GM18507 (cell line): ENCODE results near the gene C7.

Experiments
- DNase-seq: peaks from one replicate; pipeline ENCODE4 v3.0.0; 2011; ENCODE audit warnings: low read depth; ENCODE audit not compliant: insufficient read length; ENCODE audit errors: extremely low spot score
- FAIRE-seq: peaks from 2 replicates; lab custom pipeline; 2011; peaks lifted over from hg19 to GRCh38; lab: Jason Lieb, UNC

The C7 gene

DNA sequence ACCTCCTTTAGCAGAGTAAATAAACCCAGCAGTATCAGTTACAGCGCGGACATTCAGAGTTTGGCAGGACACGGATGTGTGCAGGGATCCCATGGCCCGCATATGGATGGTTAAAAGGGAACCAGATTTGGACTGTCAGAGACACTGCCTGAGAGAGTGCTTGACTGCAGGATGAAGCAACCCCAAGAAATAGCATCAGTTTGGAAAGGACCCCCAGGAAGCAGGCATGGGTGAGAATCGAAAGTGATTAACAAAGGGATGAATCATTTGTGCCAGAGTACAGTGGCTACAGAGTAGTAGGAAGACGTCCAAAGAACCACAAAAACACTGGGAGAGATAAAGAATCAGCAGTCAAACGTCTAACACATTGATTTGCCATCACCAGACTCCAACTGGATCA lies 5.5 kb downstream of the C7 start:
- FAIRE-seq: no peak
- no peak for DNase-seq

DNA sequence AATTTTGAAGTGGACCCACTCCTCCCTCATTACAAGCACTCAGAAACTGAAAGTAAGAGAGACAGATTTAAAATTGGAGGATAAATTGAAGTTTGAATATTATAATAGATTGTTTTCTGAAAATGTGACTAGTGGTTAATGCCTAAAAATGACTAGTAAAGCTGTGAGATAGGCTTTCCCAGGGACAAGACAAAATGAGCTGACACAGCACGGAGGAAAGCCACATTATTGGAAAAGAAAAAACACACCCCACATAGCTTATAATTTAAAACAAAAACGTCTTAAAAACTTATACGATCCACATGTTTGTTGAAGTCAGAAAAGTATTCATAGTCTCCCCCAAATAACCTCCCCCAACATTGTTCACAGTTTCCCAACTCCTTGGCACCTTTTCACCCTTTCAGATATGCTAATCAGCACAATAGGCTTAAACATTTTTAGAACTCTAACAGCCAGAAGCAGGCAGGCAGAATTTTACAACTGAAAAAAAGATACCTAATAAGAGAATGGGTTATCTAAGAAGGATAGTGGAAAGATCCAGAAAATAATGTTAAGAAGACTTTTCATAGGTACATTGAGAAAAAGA lies 6.1 kb downstream of the C7 start:
- DNase-seq: no peak
- FAIRE-seq: no peak

GRCh38 chr5:40916226-40916625 lies 6.9 kb downstream of the C7 start:
- FAIRE-seq (no peak), DNase-seq (no peak)

- DNase-seq: no peak
- FAIRE-seq: no peak
These were observed 19.7 kb downstream of the C7 start for GRCh38 chr5:40928886-40929448.

- DNase-seq (no peak), FAIRE-seq (no peak)
These were observed 23.5 kb downstream of the C7 start for GRCh38 chr5:40932766-40933165.

DNA sequence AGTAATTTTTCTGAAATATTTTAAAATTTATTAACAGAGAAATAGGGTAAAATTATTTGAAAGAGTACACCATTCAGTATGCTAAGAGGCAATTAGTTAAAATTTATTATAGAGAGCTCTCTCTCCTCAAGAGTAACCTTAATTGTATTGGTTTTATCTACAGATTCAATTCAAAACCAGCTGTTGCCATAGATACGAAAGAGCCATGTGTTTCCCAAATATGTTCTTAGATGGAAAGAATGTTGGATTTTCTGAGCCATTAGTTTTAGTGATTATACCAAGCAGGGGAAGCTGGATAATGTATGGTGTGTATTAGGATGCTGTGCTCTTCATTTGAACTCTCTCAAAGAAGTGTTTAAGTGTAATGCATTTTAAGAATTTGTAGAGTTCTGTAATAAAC lies 27.8 kb downstream of the C7 start:
- DNase-seq (no peak), FAIRE-seq (no peak)

DNA sequence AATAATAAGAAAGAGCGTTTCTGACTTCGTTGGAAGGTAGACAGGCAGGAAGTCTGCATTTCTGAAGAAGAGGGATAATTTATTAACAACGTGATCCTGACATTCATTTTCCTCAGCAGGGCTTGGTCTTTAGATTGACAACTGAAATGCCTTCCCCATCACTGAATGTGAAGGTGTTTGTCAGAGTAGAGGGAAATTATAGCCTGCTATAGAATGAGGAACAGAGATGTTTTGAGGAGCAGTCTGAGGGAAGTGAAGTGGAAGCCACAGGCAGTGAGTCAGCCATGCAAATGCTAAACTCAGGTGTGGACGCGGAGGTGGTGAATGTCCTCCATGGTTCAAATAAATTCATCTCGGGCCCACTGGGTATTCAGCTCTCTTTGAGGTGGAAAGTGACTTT lies 30.5 kb downstream of the C7 start:
- FAIRE-seq (no peak), DNase-seq (no peak)

DNA sequence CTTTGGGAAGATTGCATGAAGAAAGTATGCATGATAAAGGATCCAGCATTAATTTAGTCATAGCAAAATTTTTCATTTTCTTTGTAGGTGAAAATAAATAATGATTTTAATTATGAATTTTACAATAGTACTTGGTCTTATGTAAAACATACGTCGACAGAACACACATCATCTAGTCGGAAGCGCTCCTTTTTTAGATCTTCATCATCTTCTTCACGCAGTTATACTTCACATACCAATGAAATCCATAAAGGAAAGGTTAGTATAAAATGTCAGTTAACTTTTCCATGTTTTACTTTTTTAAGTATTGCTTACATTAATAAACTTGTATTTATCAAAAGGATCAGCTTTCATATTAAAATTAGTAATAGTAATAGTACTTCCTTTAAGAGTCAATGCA lies 35.8 kb downstream of the C7 start:
- FAIRE-seq (no peak), DNase-seq (no peak)

DNA sequence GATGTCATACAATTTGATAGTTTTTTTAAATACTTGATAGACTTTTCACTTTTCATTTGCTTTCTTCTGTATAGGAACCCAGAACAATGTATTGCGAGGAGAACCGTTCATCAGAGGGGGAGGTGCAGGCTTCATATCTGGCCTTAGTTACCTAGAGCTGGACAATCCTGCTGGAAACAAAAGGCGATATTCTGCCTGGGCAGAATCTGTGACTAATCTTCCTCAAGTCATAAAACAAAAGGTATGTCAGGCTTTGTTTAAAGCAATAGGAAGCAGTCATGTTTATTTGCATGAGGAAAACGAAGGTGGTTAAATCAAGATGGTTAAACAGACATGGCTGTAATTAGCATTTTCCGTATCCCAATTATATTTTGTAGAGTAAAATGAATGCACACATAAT lies 46.0 kb downstream of the C7 start:
- FAIRE-seq (no peak), DNase-seq (no peak)

DNA sequence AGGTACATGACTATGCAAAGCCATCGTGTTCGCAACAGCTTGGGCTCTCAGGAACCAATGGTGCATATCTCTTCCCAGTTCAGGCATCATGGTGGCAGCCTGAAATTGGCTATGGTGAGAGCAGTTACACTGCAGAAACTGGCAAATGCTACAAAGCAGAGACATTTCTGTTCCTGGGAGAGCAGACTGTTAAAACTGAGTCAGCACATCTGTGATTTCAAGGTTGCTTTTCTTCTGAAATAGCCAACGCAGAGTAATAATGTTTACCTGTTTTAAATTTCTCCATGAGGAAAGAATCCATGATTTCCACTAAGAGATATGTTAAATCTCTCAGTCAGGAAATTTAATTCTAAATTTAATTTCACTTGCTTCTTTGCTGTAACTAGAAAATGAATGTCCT lies 47.8 kb downstream of the C7 start:
- FAIRE-seq: no peak

GRCh38 chr5:40958811-40959210 lies 49.5 kb downstream of the C7 start:
- no peak for FAIRE-seq

More for the DNA sequence above, 47.8 kb downstream of the C7 start:
- no peak for DNase-seq

GRCh38 chr5:40960037-40960436 lies 50.7 kb downstream of the C7 start:
- DNase-seq: no peak
- no peak for FAIRE-seq

More at GRCh38 chr5:40958811-40959210, 49.5 kb downstream of the C7 start:
- DNase-seq: no peak

DNA sequence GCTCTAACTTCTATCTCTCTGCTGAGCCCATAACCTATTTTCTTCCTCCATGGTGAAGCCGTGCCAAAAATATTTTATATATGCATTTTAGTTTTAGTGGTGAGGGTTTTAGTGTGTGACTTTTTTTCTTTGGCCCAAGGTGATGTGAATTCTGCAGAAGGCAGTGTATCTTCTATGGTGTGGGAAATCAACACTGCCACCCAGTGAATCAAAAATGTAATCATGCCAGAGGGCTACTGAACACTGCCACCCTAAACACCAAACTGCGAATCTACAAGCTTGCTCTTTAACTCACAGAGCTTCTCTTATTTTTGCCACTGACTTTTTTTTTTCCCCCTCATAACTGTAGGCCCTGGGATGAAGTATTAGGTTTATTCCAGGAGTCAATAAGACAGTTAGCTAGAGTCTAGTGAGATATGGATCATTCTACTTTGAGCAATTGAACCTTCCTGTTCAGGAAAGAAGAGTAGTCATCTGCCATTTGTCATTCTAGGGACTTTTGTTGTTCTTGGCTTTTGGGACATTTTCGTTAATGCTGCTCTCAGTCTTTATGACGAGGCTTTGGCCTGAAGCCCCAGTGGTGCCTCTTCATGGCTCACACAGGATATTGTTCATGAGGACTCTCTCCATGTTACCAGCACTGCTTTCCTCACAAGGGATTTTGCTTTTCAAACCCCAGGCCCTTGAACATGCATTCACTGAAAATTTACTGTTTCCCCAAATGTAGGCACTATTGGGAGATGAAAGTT lies 53.1 kb downstream of the C7 start:
- DNase-seq: no peak
- no peak for FAIRE-seq

- FAIRE-seq: no peak
- DNase-seq: no peak
These were observed 63.1 kb downstream of the C7 start for GRCh38 chr5:40972434-40972833.

GRCh38 chr5:40973364-40974004 lies 64.2 kb downstream of the C7 start:
- no peak for FAIRE-seq

DNA sequence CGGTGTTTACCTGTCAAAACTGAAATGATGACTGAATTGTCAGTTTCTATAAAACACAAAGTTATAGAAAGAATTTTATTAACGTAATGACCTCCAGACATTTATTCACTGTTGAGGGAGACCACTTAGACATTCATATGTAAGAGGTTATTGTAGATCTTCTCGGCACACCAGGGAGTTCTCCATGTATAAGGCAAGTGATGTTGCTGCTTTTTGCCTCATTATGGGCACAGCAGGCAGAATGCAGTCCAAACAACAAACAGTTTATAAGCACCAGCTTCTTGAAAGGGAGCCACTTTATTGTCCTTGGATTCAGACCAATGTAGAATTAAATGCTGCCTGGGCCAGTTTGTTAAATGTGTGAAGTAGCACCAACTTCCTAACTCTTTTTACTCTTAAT lies 66.7 kb downstream of the C7 start:
- no peak for DNase-seq
- FAIRE-seq: no peak

More at GRCh38 chr5:40973364-40974004, 64.2 kb downstream of the C7 start:
- no peak for DNase-seq

GRCh38 chr5:40976836-40977235 lies 67.5 kb downstream of the C7 start:
- FAIRE-seq: no peak
- DNase-seq: no peak

DNA sequence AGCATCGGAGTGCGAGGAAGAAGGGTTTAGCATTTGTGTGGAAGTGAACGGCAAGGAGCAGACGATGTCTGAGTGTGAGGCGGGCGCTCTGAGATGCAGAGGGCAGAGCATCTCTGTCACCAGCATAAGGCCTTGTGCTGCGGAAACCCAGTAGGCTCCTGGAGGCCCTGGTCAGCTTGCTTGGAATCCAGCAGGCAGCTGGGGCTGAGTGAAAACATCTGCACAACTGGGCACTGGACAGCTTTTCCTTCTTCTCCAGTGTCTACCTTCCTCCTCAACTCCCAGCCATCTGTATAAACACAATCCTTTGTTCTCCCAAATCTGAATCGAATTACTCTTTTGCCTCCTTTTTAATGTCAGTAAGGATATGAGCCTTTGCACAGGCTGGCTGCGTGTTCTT lies 72.1 kb downstream of the C7 start:
- no peak for FAIRE-seq
- no peak for DNase-seq

- DNase-seq (no peak), FAIRE-seq (no peak)
These were observed 74.5 kb downstream of the C7 start for GRCh38 chr5:40983781-40984180.

GRCh38 chr5:40984884-40985283 lies 75.6 kb downstream of the C7 start:
- no peak for DNase-seq
- no peak for FAIRE-seq

DNA sequence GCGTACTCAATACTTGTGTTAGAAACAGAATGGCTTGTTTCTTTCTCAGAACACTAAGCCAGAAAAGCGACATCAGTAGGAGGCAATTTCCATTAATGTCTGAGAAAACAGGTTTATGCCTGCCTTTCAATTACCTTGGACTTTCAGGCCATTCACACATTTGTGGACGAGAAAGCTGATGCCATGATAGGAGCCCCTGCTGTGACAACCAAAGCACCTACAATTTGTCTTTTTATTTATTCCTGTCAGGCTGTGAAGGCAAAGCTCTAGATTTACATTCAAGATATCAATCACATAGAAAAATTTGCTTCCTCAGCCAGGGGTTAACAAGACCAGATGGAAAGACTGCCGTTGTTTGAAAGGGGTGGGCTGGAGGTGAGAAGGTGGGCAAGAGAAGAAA lies 76.2 kb downstream of the C7 start:
- FAIRE-seq (no peak), DNase-seq (no peak)
